ENCODE measurements around the gene PSMD7. TPM values are rescaled to one million over a fixed set of nuclear protein-coding genes. Genes with fewer than 3 reads are reported as not detected.

Gene PSMD7
- total RNA-seq, 2 experiments from 2014 or later = 123 to 127 TPM

Other genes with a start within 250 kb of the PSMD7 start
- 1 to 10 TPM; 6.0 to 8.3 TPM for gene NPIPB15, start 79.5 kb downstream of the PSMD7 start, total RNA-seq
- 1 to 10 TPM; 1.1 TPM for gene CLEC18B, start 124.7 kb downstream of the PSMD7 start, total RNA-seq